GM21528 (cell line): ENCODE data around the gene PDE10A.
A peak's percentile ranks its signal among the peaks of the same experiment; 100 is the strongest.
"Not testable (repeated sequence)": the region's sequence is repeated elsewhere in the genome, so short reads cannot be mapped to it uniquely, and the experiment has no call there.

Source experiments
- ATAC-seq: cut with Tn5 transposase; IDR thresholded peaks from one replicate; pipeline ENCODE4 v1.9.1; 2021; ENCODE audit warnings: mild to moderate bottlenecking, moderate library complexity; ENCODE audit not compliant: unreplicated experiment, low FRiP score

The PDE10A gene

GRCh38 chr6:165559632-165560031 is 103.4 kb downstream of the PDE10A start:
- no peak for ATAC-seq

- ATAC-seq, result not testable (repeated sequence)
Observed at GRCh38 chr6:165558097-165558496, 104.9 kb downstream of the PDE10A start.

- no peak for ATAC-seq
Observed at GRCh38 chr6:165557674-165558073, 105.4 kb downstream of the PDE10A start.

- no peak for ATAC-seq
Observed at GRCh38 chr6:165556116-165556843, 106.8 kb downstream of the PDE10A start.

- ATAC-seq, result not testable (repeated sequence)
Observed at GRCh38 chr6:165554644-165555043, 108.4 kb downstream of the PDE10A start.

GRCh38 chr6:165552248-165552736 is 110.7 kb downstream of the PDE10A start:
- ATAC-seq, result no peak

GRCh38 chr6:165551828-165552227 is 111.2 kb downstream of the PDE10A start:
- ATAC-seq, result no peak

- no peak for ATAC-seq
Observed at GRCh38 chr6:165548450-165548849, 114.6 kb downstream of the PDE10A start.

GRCh38 chr6:165545806-165546205 is 117.2 kb downstream of the PDE10A start:
- no peak for ATAC-seq

GRCh38 chr6:165543781-165544180 is 119.3 kb downstream of the PDE10A start:
- ATAC-seq, result no peak

- no peak for ATAC-seq
Observed at GRCh38 chr6:165536911-165537310, 126.1 kb downstream of the PDE10A start.

GRCh38 chr6:165519316-165519715 is 143.7 kb downstream of the PDE10A start:
- ATAC-seq, result no peak

- no peak for ATAC-seq
Observed at GRCh38 chr6:165515963-165516624, 146.9 kb downstream of the PDE10A start.

GRCh38 chr6:165514621-165515020 is 148.4 kb downstream of the PDE10A start:
- ATAC-seq, result no peak

GRCh38 chr6:165511807-165512206 is 151.2 kb downstream of the PDE10A start:
- peak; percentile 93 for ATAC-seq

GRCh38 chr6:165508321-165508869 is 154.6 kb downstream of the PDE10A start:
- no peak for ATAC-seq

- no peak for ATAC-seq
Observed at GRCh38 chr6:165506657-165507056, 156.4 kb downstream of the PDE10A start.

GRCh38 chr6:165500214-165500907 is 162.7 kb downstream of the PDE10A start:
- not testable (repeated sequence) for ATAC-seq

GRCh38 chr6:165497472-165497871 is 165.6 kb downstream of the PDE10A start:
- ATAC-seq, result no peak

GRCh38 chr6:165488624-165489295 is 174.3 kb downstream of the PDE10A start:
- ATAC-seq, result no peak
